ENCODE results near the gene ETV6.
"Not testable (repeated sequence)": the region's sequence is repeated elsewhere in the genome, so short reads cannot be mapped to it uniquely, and the experiment has no call there.

ETV6 gene

DNA sequence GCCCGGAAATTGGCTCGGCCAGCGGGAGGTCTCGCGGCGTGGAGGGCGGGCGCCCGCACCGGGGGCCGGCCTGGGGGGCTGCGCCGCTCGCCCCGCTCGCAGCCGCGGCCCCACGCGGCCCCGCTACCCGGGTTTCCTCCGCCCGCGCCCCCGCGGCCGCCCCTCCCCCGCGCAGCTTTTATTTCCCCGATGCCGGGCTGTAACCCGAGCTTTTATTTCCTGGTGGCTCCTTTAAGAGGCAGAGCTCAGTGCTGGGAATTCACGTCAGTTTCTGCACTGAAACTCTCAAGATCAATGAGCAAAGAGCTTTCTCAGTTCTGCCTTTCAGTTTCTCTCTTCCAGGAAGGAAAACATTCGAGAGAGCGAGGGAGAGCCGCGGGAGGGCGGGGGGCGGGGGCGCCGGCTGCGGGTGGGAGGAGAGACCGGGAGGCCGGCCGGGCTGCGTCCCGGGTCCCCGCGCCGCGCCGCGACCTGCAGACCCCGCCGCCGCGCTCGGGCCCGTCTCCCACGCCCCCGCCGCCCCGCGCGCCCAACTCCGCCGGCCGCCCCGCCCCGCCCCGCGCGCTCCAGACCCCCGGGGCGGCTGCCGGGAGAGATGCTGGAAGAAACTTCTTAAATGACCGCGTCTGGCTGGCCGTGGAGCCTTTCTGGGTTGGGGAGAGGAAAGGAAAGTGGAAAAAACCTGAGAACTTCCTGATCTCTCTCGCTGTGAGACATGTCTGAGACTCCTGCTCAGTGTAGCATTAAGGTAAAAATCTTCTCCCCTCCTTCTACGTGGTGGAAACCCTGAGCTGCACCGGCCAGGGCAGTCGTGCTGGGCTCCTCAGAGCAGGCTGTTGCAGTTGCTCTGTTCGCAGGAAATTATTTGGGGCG lies at the start of gene ETV6:
Gene ETV6, plus strand, starts transcription at position 262 of the 873 bp plus-strand sequence. Its CDS starts 454 bp downstream, at position 716.
- DNase-seq: peak; percentile 77

DNA sequence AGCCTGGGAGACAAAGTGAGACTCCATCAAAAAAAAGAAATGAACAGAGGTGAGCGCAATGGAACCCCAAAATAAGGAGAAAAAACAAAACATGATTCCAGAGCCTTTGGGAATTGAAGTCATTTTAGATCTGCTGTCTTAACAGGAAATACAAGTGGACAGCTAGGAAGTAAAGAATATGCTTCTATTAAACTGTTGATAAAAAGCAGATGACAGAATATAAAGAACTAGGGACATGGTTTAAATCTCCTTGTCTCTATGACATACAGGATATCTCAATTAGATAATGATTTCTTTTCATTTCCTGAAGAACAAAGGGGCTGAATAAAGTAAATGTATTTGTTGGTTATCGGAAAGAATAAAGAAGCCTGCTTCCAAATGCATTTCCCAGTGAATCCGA lies 49.3 kb upstream of the ETV6 start:
- DNase-seq: no peak

DNA sequence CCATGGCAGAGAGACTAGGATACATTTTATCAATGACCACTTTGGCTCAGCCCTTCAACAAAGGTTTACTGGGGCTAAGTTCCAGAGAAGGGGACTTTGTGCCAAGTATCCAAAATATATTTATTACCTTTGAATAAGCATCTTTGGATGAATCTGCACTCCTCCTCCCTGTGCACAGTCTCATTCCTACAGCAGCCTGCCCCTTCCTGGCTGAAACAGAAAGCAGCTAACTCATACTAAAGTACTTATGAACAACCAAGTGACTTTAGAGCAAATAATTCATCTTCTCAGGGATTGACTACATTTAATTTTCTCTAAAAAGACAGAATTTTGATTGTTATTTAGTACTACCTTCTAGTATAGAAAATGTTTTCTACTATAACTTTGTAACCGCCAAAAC lies 47.8 kb upstream of the ETV6 start:
- no peak for DNase-seq

DNA sequence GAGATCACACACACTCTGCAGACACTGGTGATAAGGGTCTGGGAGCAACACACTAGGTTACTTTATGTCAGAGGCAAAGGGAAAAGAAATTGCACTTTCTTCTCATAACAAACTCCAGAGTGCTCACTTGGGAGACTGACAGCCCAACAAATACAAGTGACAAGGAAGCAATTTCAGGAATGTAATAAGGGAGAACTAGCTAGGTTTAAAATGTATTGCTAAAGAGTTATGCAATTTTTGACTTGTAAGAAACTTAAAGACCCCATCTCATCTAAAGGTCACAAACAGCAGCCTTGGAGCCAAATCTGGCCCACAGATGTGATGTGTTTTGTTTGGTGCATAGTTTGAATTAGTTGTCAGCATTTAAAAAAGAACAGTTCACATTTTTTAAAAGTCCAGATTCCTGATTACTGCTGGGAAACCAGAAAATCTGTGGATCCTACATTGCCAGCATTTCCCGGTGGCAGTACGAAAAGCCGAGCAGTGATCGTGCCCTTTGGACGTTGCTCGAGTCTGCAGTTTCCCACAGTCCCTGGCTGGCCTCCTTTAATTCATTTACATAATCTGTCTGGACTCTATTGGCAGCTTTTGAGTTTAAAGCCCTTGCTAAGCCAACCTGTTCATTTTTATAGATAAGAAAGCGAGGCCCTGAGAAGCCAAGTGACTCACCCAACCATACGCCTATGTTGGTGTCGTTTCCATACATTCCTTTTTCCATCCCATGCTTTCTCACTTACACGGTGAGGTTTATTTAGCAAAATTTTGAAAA lies 42.0 kb upstream of the ETV6 start:
- no peak for DNase-seq

- DNase-seq: no peak
Measured at GRCh38 chr12:11609045-11609444, 40.4 kb upstream of the ETV6 start.

DNA sequence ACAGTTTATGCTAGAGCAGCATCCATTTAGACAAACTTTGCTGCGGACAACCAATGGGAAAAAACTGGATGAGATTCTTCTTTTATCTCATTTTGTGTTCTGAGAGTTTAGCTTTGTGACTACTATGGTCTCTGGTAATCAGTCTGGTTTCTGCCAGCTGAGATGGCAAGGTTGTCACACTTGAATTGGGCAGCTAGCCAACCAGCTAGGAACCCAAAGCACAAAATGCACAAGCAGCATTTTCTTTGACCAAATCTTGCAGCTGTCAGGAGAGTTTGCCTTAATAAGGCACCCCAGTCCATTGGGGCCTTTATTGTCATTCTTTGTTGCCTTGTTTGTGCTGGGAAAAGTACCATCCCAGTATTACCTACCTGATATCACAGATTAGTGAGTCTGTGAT lies 34.0 kb upstream of the ETV6 start:
- peak; percentile 19 for DNase-seq

- no peak for DNase-seq
Measured at GRCh38 chr12:11618046-11618445, 31.4 kb upstream of the ETV6 start.

- no peak for DNase-seq
Measured at GRCh38 chr12:11621797-11622423, 27.6 kb upstream of the ETV6 start.

- DNase-seq: no peak
Measured at GRCh38 chr12:11622876-11623281, 26.6 kb upstream of the ETV6 start.

GRCh38 chr12:11623382-11623781 lies 26.1 kb upstream of the ETV6 start:
- DNase-seq: no peak

GRCh38 chr12:11624116-11624515 lies 25.4 kb upstream of the ETV6 start:
- DNase-seq: no peak

- not testable (repeated sequence) for DNase-seq
Measured at GRCh38 chr12:11627709-11628108, 21.8 kb upstream of the ETV6 start.

- DNase-seq: no peak
Measured at GRCh38 chr12:11628353-11628752, 21.1 kb upstream of the ETV6 start.

- DNase-seq: peak; percentile 70
Measured at GRCh38 chr12:11630046-11630706, 19.3 kb upstream of the ETV6 start.

DNA sequence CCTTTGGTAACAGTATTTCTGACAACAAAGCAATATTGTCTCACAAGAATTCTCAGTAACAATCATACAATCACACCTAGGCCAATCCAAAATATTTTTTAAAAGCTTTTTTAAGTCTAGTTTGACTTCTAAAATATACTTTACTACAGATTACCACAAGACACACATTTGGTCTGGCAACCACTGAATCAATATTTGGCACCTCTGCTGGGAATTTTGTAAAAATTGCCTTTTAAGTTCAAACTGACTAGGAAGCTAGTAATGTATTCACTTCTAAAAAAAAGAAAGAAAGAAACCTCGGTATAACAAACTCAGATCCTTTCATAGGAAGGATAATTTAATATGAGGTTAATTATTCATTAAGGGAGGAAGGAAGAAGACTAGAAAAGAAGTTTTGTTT lies 18.2 kb upstream of the ETV6 start:
- DNase-seq: no peak

DNA sequence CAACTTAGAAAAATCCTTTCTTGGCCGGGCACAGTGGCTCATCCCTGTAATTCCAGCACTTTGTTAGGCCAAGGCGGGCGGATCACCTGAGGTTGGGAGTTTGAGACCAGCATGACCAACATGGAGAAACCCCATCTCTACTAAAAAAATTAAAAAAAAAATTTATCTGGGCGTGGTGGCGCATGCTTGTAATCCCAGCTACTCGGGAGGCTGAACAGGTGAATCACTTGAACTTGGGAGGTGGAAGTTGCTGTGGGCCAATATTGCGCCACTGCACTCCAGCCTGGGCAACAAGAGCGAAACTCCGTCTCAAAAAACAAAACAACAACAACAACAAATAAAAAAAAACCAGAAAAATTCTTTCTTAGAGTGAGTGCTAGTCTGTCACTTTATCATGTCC lies 17.6 kb upstream of the ETV6 start:
- not testable (repeated sequence) for DNase-seq

- no peak for DNase-seq
Measured at GRCh38 chr12:11633968-11634367, 15.5 kb upstream of the ETV6 start.

DNA sequence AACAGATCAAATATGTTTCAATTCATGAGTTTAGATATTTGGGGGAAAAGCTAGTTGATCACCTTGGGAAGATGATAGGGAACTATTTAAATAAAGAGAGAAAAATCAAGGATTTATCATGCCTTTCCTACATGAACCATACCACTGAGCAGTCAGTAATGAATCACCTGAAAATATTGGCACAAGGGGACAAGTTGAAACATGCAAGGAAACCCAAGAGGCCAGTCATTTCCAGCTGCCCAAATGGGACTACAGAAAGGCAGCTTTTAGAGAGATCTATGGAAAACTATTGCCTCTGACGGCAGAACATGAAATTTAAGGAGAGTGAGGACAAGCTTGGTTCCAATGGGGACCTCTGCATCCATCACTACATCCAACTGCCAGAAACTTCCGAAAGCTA lies 14.1 kb upstream of the ETV6 start:
- DNase-seq: no peak

DNA sequence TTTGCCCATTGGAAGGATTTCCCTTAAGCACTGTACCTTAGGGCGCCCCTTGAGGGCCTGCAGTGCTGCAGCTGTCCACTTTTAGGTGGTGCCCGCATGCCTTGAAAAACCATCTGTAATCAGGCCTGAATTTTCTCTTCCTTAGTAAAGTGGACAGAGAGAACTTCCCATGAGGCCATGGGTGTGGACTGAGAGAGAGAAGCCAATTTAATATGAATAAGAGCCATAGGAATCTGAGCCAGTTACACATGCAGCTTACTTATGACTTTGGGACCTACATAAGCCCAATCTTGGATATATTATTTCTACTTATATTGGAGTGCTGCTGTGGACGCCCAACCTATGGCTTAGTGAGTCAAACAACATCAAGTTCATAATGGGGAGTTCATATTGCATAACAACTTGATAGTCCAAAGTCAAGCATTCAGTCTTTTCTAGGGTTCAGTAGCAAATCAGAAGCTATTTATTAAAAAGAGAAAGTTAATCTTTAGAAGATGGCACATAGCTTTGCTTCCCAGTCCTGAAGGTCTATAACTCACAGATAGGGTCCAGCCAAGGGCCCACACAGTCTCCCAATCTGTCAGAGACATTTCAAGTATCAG lies 11.1 kb upstream of the ETV6 start:
- DNase-seq: no peak

DNA sequence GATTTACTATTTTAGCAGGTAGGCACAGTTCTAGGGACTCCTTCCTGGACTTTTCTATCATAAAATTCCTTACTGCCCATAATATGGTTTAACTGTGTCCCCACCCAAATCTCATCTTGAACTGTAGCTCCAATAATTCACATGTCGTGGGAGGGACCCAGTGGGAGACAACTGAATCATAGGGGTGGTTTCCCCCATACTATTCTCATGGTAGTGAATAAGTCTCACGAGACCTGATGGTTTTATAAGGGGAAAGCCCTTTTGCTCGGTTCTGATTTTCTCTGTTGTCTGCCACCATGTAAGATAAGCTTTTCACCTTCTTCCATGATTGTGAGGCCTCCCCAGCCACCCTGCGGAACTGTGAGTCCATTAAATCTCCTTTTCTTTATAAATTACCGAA lies 10.0 kb upstream of the ETV6 start:
- no peak for DNase-seq

- no peak for DNase-seq
Measured at GRCh38 chr12:11641522-11641921, 8.0 kb upstream of the ETV6 start.

DNA sequence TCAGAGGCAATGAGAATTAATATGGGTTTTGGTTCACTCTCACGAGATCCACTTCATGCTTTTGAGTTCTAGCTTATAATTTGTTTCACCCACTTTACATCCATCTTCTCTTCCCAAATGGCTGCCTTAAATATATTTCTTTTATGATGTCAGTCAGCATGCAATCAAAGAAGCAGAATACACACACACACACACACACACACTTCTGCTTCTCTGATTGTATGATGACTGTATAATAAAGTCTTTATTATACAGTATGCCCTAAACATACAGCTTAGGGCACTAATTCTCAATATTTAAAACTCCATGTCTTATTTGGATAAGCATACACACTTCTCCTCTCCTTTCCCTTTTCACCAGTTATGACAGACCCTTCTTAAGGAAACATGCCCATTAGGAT lies 6.7 kb upstream of the ETV6 start:
- no peak for DNase-seq

GRCh38 chr12:11645391-11645790 lies 4.1 kb upstream of the ETV6 start:
- no peak for DNase-seq
